K562 (cell line): ENCODE measurements around the gene HAPLN2. TPM values are rescaled to one million over a fixed set of nuclear protein-coding genes. Genes with fewer than 3 reads are reported as not detected.

Source experiments
- ATF7 ChIP-seq: fragments of 450-650 bp; IDR thresholded peaks from 2 replicates; pipeline ENCODE4 v1.7.1; 2014; ENCODE audit warnings: mild to moderate bottlenecking, moderate library complexity
- CBX3 ChIP-seq, 2 experiments: IDR thresholded peaks; 1 replicate in 1 of 2; 2 replicates in 1 of 2; pipeline ENCODE4 v1.6.1; 2012; ENCODE audit warnings: inconsistent platforms in 2 of 2, low read length in 2 of 2, borderline replicate concordance in 1 of 2, control low read depth in 1 of 2
- CEBPB ChIP-seq: fragments of 450-650 bp; IDR thresholded peaks from 2 replicates; pipeline ENCODE4 v1.6.1; 2016; ENCODE audit warnings: missing genetic modification characterization, missing compliant biosample characterization
- DPF2 ChIP-seq: fragments of 450-650 bp; IDR thresholded peaks from 2 replicates; pipeline ENCODE4 v1.6.1; 2016
- EGR1 ChIP-seq: fragments of 450-650 bp; conservative IDR thresholded peaks from 2 replicates; pipeline ENCODE4 v1.6.1; 2017; ENCODE audit warnings: mild to moderate bottlenecking
- ELK3 ChIP-seq: fragments of 450-650 bp; formaldehyde crosslinking; IDR thresholded peaks from 2 replicates; pipeline ENCODE4 v1.4.0; 2020; ENCODE audit warnings: mild to moderate bottlenecking
- HMG20B ChIP-seq: fragments of 250-450 bp; sonication (Bioruptor Pico); IDR thresholded peaks from 2 replicates; pipeline ENCODE4 v1.5.0; 2021; ENCODE audit warnings: mild to moderate bottlenecking
- ID3 ChIP-seq, 2 experiments: fragments of 250-450 bp in 1 of 2; fragments of 450-650 bp in 1 of 2; sonication (Bioruptor Pico) in 1 of 2; IDR thresholded peaks; 2 replicates each; pipeline versions ENCODE4 v1.6.1 to v1.8.0; 2016 to 2021; ENCODE audit warnings: mild to moderate bottlenecking in 2 of 2, moderate library complexity in 2 of 2, missing compliant biosample characterization in 1 of 2, missing genetic modification characterization in 1 of 2
- KDM4B ChIP-seq, 2 experiments: fragments of 450-650 bp in 1 of 2; sonication (generic) in 1 of 2; IDR thresholded peaks; 2 replicates each; pipeline ENCODE4 v1.6.1; 2016 to 2017; ENCODE audit warnings: borderline replicate concordance in 2 of 2, antibody characterized with exemption in 1 of 2, low read depth in 1 of 2, mild to moderate bottlenecking in 1 of 2
- NR3C1 ChIP-seq: sonication (generic); formaldehyde crosslinking; IDR thresholded peaks from 2 replicates; pipeline ENCODE4 v1.8.1; 2022; ENCODE audit warnings: missing genetic modification reagents
- POLR2AphosphoS2 ChIP-seq: IDR thresholded peaks from 2 replicates; pipeline ENCODE4 v1.6.1; 2012; ENCODE audit warnings: low read length, improper control_type of control experiment
- POLR2H ChIP-seq: IDR thresholded peaks from 2 replicates; pipeline ENCODE4 v1.6.1; 2016; ENCODE audit warnings: missing genetic modification characterization, low read depth, mild to moderate bottlenecking, control low read depth, missing compliant biosample characterization, moderate library complexity
- POLR3A ChIP-seq: IDR thresholded peaks from 2 replicates; pipeline ENCODE4 v1.6.1; 2011; ENCODE audit warnings: borderline replicate concordance, mild to moderate bottlenecking, moderate library complexity; ENCODE audit not compliant: insufficient read length, insufficient read depth; ENCODE audit errors: extremely low read depth
- SMARCA4 ChIP-seq: fragments of 450-650 bp; IDR thresholded peaks from 2 replicates; pipeline ENCODE4 v1.6.1; 2016
- SMARCB1 ChIP-seq: IDR thresholded peaks from 2 replicates; pipeline ENCODE4 v1.6.1; 2011; ENCODE audit warnings: improper control_type of control experiment, low read depth; ENCODE audit not compliant: insufficient read length
- SOX6 ChIP-seq: fragments of 450-650 bp; IDR thresholded peaks from 2 replicates; pipeline ENCODE4 v1.6.1; 2014; ENCODE audit warnings: mild to moderate bottlenecking
- SREBF1 ChIP-seq: fragments of 150-350 bp; IDR thresholded peaks from 2 replicates; pipeline ENCODE4 v1.6.1; 2014; ENCODE audit warnings: antibody characterized with exemption, low read depth, low read length, borderline replicate concordance
- TBP ChIP-seq: optimal IDR thresholded peaks from 2 replicates; pipeline ENCODE3; 2011; ENCODE audit warnings: low read depth, low read length, improper control_type of control experiment
- TCF7 ChIP-seq: sonication (generic); IDR thresholded peaks from 2 replicates; pipeline ENCODE4 v1.6.1; 2016; ENCODE audit warnings: antibody characterized with exemption, borderline replicate concordance
- TCF7L2 ChIP-seq: fragments of 150-350 bp; IDR thresholded peaks from 2 replicates; pipeline ENCODE4 v1.6.1; 2016; ENCODE audit warnings: low read depth, mild to moderate bottlenecking, low read length, moderate library complexity
- TSC22D4 ChIP-seq: fragments of 450-650 bp; IDR thresholded peaks from 2 replicates; pipeline ENCODE4 v1.6.1; 2016; ENCODE audit warnings: missing genetic modification characterization, missing biosample characterization, control low read depth
- ZBED1 ChIP-seq: IDR thresholded peaks from 2 replicates; pipeline ENCODE4 v1.6.1; 2014
- ZBTB34 ChIP-seq: fragments of 250-450 bp; sonication (Bioruptor Pico); IDR thresholded peaks from 2 replicates; pipeline ENCODE4 v1.8.0; 2021; ENCODE audit warnings: mild to moderate bottlenecking, moderate library complexity
- ZKSCAN8 ChIP-seq: fragments of 200-800 bp; sonication (Bioruptor generic); IDR thresholded peaks from 2 replicates; pipeline ENCODE4 v1.6.1; 2016; ENCODE audit warnings: missing genetic modification characterization, missing compliant biosample characterization
- ZNF311 ChIP-seq: fragments of 250-450 bp; sonication (Bioruptor Pico); IDR thresholded peaks from 2 replicates; pipeline ENCODE4 v1.4.0; 2020; ENCODE audit warnings: mild to moderate bottlenecking, moderate library complexity
- ZNF354B ChIP-seq: fragments of 250-450 bp; sonication (Bioruptor Pico); IDR thresholded peaks from 2 replicates; pipeline ENCODE4 v1.4.0; 2020
- ZNF41 ChIP-seq: fragments of 250-450 bp; sonication (Bioruptor Pico); conservative IDR thresholded peaks from 2 replicates; pipeline ENCODE4 v1.4.0; 2020; ENCODE audit warnings: mild to moderate bottlenecking
- ZNF76 ChIP-seq: fragments of 250-450 bp; sonication (Bioruptor Pico); IDR thresholded peaks from 2 replicates; pipeline ENCODE4 v1.4.0; 2020; ENCODE audit warnings: mild to moderate bottlenecking, moderate library complexity, borderline replicate concordance
- ZNF764 ChIP-seq: fragments of 250-450 bp; sonication (Bioruptor Pico); IDR thresholded peaks from 2 replicates; pipeline ENCODE4 v1.4.0; 2020; ENCODE audit warnings: low read depth, mild to moderate bottlenecking, moderate library complexity
- polyA plus RNA-seq, 8 experiments: library from polyadenylated mRNA; depleted of rRNA in 4 of 8; stranded (reverse) in 5 of 8; unstranded in 3 of 8; fragments of >200 nt; fragmentation: Nextera tagmentation in 2 of 8; fragmentation: Illumina TruSeq in 1 of 8; extraction: Ambion mirVana in 2 of 8; extraction: Trizol in 1 of 8; gene quantifications; 2 replicates each; pipeline versions ENCODE4 v1.2.1 to v1.2.3, GENCODE V29; 2011 to 2014; ENCODE audit warnings: inconsistent platforms in 1 of 8, missing spikeins in 1 of 8
- total RNA-seq, 7 experiments: library from RNA; depleted of rRNA in 6 of 7; stranded (reverse); fragments of >200 nt in 6 of 7; fragmentation: Illumina TruSeq in 2 of 7; extraction: Trizol in 2 of 7; gene quantifications; 2 replicates each; pipeline versions ENCODE4 v1.2.1 to v1.2.3, GENCODE V29; 2011 to 2021; ENCODE audit warnings: low replicate concordance in 1 of 7

The HAPLN2 gene
- total and polyA plus RNA-seq, 9 of the 15 experiments (the other 6 are each of a cell fraction or from before 2014, with no cell fraction given): 0.14 to 5.2 (median 3.8) TPM; not detected in 4

GRCh38 chr1:156601122-156601830 is 17.9 kb upstream of the HAPLN2 start, which contains the start of gene GPATCH4 (continued):
- TF ChIP-seq ZNF41 (CRISPR knock-in tag) (no peak; the same call in 1 of the 2 replicates), CBX3 (IDR thresholded peaks at IDR 0.05; ENCODE audit: borderline replicate concordance in 1 of 2, low read length in 2 of 2) (0 out of 3 replicates have a peak, but pooled peaks of 1 of the 2 experiments have one; percentile 20), POLR2H (tag) (no peak; the same call in 1 of the 2 replicates), ZNF76 (CRISPR knock-in tag) (no peak), ZBTB34 (CRISPR knock-in tag) (no peak), TCF7L2 (no peak), ZNF311 (CRISPR knock-in tag) (no peak), ZKSCAN8 (CRISPR knock-in tag) (no peak), SREBF1 (no peak), DPF2 (no peak), SMARCA4 (no peak), TCF7 (no peak), HMG20B (CRISPR knock-in tag) (no peak), CEBPB (no peak), POLR3A (no peak), SMARCB1 (no peak), TBP (peak; percentile 93), KDM4B (IDR thresholded peaks at IDR 0.05; ENCODE audit: borderline replicate concordance in 2 of 2, low read depth in 1 of 2) (no peak), POLR2AphosphoS2 (no peak), EGR1 (no peak), ID3 (CRISPR knock-in tag; IDR thresholded peaks at IDR 0.05) (no peak), ID3 (tag; IDR thresholded peaks at IDR 0.05) (no peak), TSC22D4 (no peak), ELK3 (CRISPR knock-in tag) (no peak), NR3C1 (no peak), SOX6 (no peak), ATF7 (peak; percentile 69), ZNF764 (no peak), ZNF354B (no peak), ZBED1 (no peak)
